Measurements from ENCODE around the gene LILRA6. TPM values are rescaled to one million over a fixed set of nuclear protein-coding genes. Genes with fewer than 3 reads are reported as not detected.
"Not testable (repeated sequence)": the region's sequence is repeated elsewhere in the genome, so short reads cannot be mapped to it uniquely, and the experiment has no call there.

LILRA6 gene
- total RNA-seq, 1 donor from 2014 or later: not detected

- not testable (repeated sequence) for H3K4me3 Mint-ChIP-seq (ENCODE audit: low read depth); H3K27ac Mint-ChIP-seq
Measured at GRCh38 chr19:54278056-54278455, 35.5 kb upstream of the LILRA6 start.

GRCh38 chr19:54277111-54277615, 34.6 kb upstream of the LILRA6 start:
- H3K9me3 Mint-ChIP-seq; intact Hi-C loops (cut with micrococcal nuclease); H3K36me3 Mint-ChIP-seq (ENCODE audit: low read depth); H3K27ac Mint-ChIP-seq; H3K4me3 Mint-ChIP-seq (ENCODE audit: low read depth); H3K4me1 Mint-ChIP-seq (ENCODE audit: low read depth); DNase-seq (ENCODE audit: low spot score): not testable (repeated sequence)
- H3K27me3 Mint-ChIP-seq (ENCODE audit: low read depth): peaks cover 16% of the 10 kb centered on the region

More at GRCh38 chr19:54278056-54278455, 35.5 kb upstream of the LILRA6 start:
- H3K36me3 Mint-ChIP-seq (ENCODE audit: low read depth); H3K4me1 Mint-ChIP-seq (ENCODE audit: low read depth); intact Hi-C loops (cut with micrococcal nuclease); DNase-seq (ENCODE audit: low spot score); H3K9me3 Mint-ChIP-seq: not testable (repeated sequence)
- peaks cover 19% of the 10 kb centered on the region for H3K27me3 Mint-ChIP-seq (ENCODE audit: low read depth)

- no peaks in the 10 kb centered on the region for H3K9me3 Mint-ChIP-seq
- H3K36me3 Mint-ChIP-seq (ENCODE audit: low read depth): no peaks in the 10 kb centered on the region
- no peak for DNase-seq (ENCODE audit: low spot score)
- no peak overlapping the region for H3K27ac Mint-ChIP-seq
- H3K27me3 Mint-ChIP-seq (ENCODE audit: low read depth): peaks cover 11% of the 10 kb centered on the region
- H3K4me3 Mint-ChIP-seq (ENCODE audit: low read depth): no peak overlapping the region
- no peaks in the 10 kb centered on the region for H3K4me1 Mint-ChIP-seq (ENCODE audit: low read depth)
- intact Hi-C loops (cut with micrococcal nuclease): no loop called here
Measured at GRCh38 chr19:54275951-54276350, 33.4 kb upstream of the LILRA6 start.

GRCh38 chr19:54274516-54274915, 31.9 kb upstream of the LILRA6 start:
- H3K9me3 Mint-ChIP-seq; intact Hi-C loops (cut with micrococcal nuclease); DNase-seq (ENCODE audit: low spot score); H3K4me3 Mint-ChIP-seq (ENCODE audit: low read depth); H3K36me3 Mint-ChIP-seq (ENCODE audit: low read depth); H3K27ac Mint-ChIP-seq; H3K4me1 Mint-ChIP-seq (ENCODE audit: low read depth): not testable (repeated sequence)
- peaks cover 12% of the 10 kb centered on the region for H3K27me3 Mint-ChIP-seq (ENCODE audit: low read depth)

- Mint-ChIP-seq H3K36me3 (ENCODE audit: low read depth) (no peaks in the 10 kb centered on the region), H3K27ac (no peak overlapping the region), H3K9me3 (no peaks in the 10 kb centered on the region), H3K4me3 (ENCODE audit: low read depth) (no peak overlapping the region), H3K27me3 (ENCODE audit: low read depth) (peaks cover 12% of the 10 kb centered on the region), H3K4me1 (ENCODE audit: low read depth) (no peaks in the 10 kb centered on the region)
- no peak for DNase-seq (ENCODE audit: low spot score)
- intact Hi-C loops (cut with micrococcal nuclease): no loop called here
Measured at GRCh38 chr19:54273821-54274220, 31.2 kb upstream of the LILRA6 start.

GRCh38 chr19:54272181-54272580, 29.6 kb upstream of the LILRA6 start:
- H3K27me3 Mint-ChIP-seq (ENCODE audit: low read depth): peaks cover 22% of the 10 kb centered on the region
- DNase-seq (ENCODE audit: low spot score); H3K4me3 Mint-ChIP-seq (ENCODE audit: low read depth); H3K4me1 Mint-ChIP-seq (ENCODE audit: low read depth); intact Hi-C loops (cut with micrococcal nuclease); H3K9me3 Mint-ChIP-seq; H3K27ac Mint-ChIP-seq; H3K36me3 Mint-ChIP-seq (ENCODE audit: low read depth): not testable (repeated sequence)

- H3K4me1 Mint-ChIP-seq (ENCODE audit: low read depth); H3K27ac Mint-ChIP-seq; intact Hi-C loops (cut with micrococcal nuclease); H3K4me3 Mint-ChIP-seq (ENCODE audit: low read depth); DNase-seq (ENCODE audit: low spot score); H3K36me3 Mint-ChIP-seq (ENCODE audit: low read depth); H3K9me3 Mint-ChIP-seq: not testable (repeated sequence)
- H3K27me3 Mint-ChIP-seq (ENCODE audit: low read depth): peaks cover 22% of the 10 kb centered on the region
Measured at GRCh38 chr19:54271587-54271986, 29.0 kb upstream of the LILRA6 start.

- H3K9me3 Mint-ChIP-seq: no peaks in the 10 kb centered on the region
- DNase-seq (ENCODE audit: low spot score): no peak
- no peak overlapping the region for H3K4me3 Mint-ChIP-seq (ENCODE audit: low read depth)
- no peak overlapping the region for H3K27ac Mint-ChIP-seq
- intact Hi-C loops (cut with micrococcal nuclease): no loop called here
- H3K27me3 Mint-ChIP-seq (ENCODE audit: low read depth): peaks cover 22% of the 10 kb centered on the region
- H3K36me3 Mint-ChIP-seq (ENCODE audit: low read depth): no peaks in the 10 kb centered on the region
- no peaks in the 10 kb centered on the region for H3K4me1 Mint-ChIP-seq (ENCODE audit: low read depth)
Measured at GRCh38 chr19:54271106-54271505, 28.5 kb upstream of the LILRA6 start.

- intact Hi-C loops (cut with micrococcal nuclease): no loop called here
- H3K27ac Mint-ChIP-seq: no peak overlapping the region
- no peak overlapping the region for H3K4me3 Mint-ChIP-seq (ENCODE audit: low read depth)
- no peaks in the 10 kb centered on the region for H3K9me3 Mint-ChIP-seq
- DNase-seq (ENCODE audit: low spot score): no peak
- no peaks in the 10 kb centered on the region for H3K4me1 Mint-ChIP-seq (ENCODE audit: low read depth)
- peaks cover 22% of the 10 kb centered on the region for H3K27me3 Mint-ChIP-seq (ENCODE audit: low read depth)
- H3K36me3 Mint-ChIP-seq (ENCODE audit: low read depth): no peaks in the 10 kb centered on the region
Measured at GRCh38 chr19:54268936-54269335, 26.3 kb upstream of the LILRA6 start.

- Mint-ChIP-seq H3K9me3 (no peaks in the 10 kb centered on the region), H3K27ac (no peak overlapping the region), H3K27me3 (ENCODE audit: low read depth) (peaks cover 17% of the 10 kb centered on the region), H3K4me3 (ENCODE audit: low read depth) (no peak overlapping the region), H3K4me1 (ENCODE audit: low read depth) (no peaks in the 10 kb centered on the region), H3K36me3 (ENCODE audit: low read depth) (no peaks in the 10 kb centered on the region)
- intact Hi-C loops (cut with micrococcal nuclease): no loop called here
- DNase-seq (ENCODE audit: low spot score): peak; percentile 46
Measured at GRCh38 chr19:54266133-54266532, 23.5 kb upstream of the LILRA6 start.

GRCh38 chr19:54262470-54262869, 19.9 kb upstream of the LILRA6 start:
- H3K4me3 Mint-ChIP-seq (ENCODE audit: low read depth): no peak overlapping the region
- no peak overlapping the region for H3K27ac Mint-ChIP-seq
- H3K9me3 Mint-ChIP-seq: no peaks in the 10 kb centered on the region
- no peaks in the 10 kb centered on the region for H3K36me3 Mint-ChIP-seq (ENCODE audit: low read depth)
- intact Hi-C loops (cut with micrococcal nuclease): no loop called here
- H3K4me1 Mint-ChIP-seq (ENCODE audit: low read depth): no peaks in the 10 kb centered on the region
- DNase-seq (ENCODE audit: low spot score): no peak
- H3K27me3 Mint-ChIP-seq (ENCODE audit: low read depth): peaks cover 5% of the 10 kb centered on the region

GRCh38 chr19:54262066-54262465, 19.5 kb upstream of the LILRA6 start:
- Mint-ChIP-seq H3K36me3 (ENCODE audit: low read depth) (no peaks in the 10 kb centered on the region), H3K4me3 (ENCODE audit: low read depth) (no peak overlapping the region), H3K27ac (no peak overlapping the region), H3K27me3 (ENCODE audit: low read depth) (peaks cover 5% of the 10 kb centered on the region), H3K9me3 (no peaks in the 10 kb centered on the region), H3K4me1 (ENCODE audit: low read depth) (no peaks in the 10 kb centered on the region)
- DNase-seq (ENCODE audit: low spot score): no peak
- intact Hi-C loops (cut with micrococcal nuclease): no loop called here

GRCh38 chr19:54257116-54257480, 14.5 kb upstream of the LILRA6 start, which contains the start of gene LILRB5:
TSS of gene LILRB5 (minus strand) at chr19:54257273. CDS start at chr19:54257193, 80 bp downstream.
- peaks cover 1% of the 10 kb centered on the region for H3K27me3 Mint-ChIP-seq (ENCODE audit: low read depth)
- no peak within 1 kb of the TSS for H3K4me3 Mint-ChIP-seq (ENCODE audit: low read depth)
- H3K9me3 Mint-ChIP-seq: no peaks in the 10 kb centered on the region
- intact Hi-C loops (cut with micrococcal nuclease): no loop called here
- DNase-seq (ENCODE audit: low spot score): no peak
- H3K36me3 Mint-ChIP-seq (ENCODE audit: low read depth): no peaks in the 10 kb centered on the region
- no peak within 1 kb of the TSS for H3K27ac Mint-ChIP-seq
- no peaks in the 10 kb centered on the region for H3K4me1 Mint-ChIP-seq (ENCODE audit: low read depth)

All from activated T-helper 2 cell treated with anti-CD3 and anti-CD28 coated beads, Interferon-gamma antibody, Interleukin-2, Interleukin-4, amounts not matched to agents 10 μg/mL and 5 μg/mL and 100 μg/mL, durations not matched to agents 14 hours and 24 hours and 36 hours (primary cell).